ENCODE measurements around the gene PDGFD.

The PDGFD gene

GRCh38 chr11:103872748-103873147, 291.2 kb downstream of the PDGFD start:
- DNase-seq = no peak

- DNase-seq = no peak
These were observed 291.9 kb downstream of the PDGFD start for GRCh38 chr11:103871923-103872551.

- no peak for DNase-seq
These were observed 293.1 kb downstream of the PDGFD start for GRCh38 chr11:103870821-103871309.

GRCh38 chr11:103867481-103867880, 296.5 kb downstream of the PDGFD start:
- no peak for DNase-seq

GRCh38 chr11:103863497-103863896, 300.4 kb downstream of the PDGFD start:
- DNase-seq = no peak

GRCh38 chr11:103862802-103863174, 301.2 kb downstream of the PDGFD start:
- no peak for DNase-seq

- no peak for DNase-seq
These were observed 301.7 kb downstream of the PDGFD start for GRCh38 chr11:103862094-103862801.
